ENCODE results near the gene CFAP92.
A peak's percentile ranks its signal among the peaks of the same experiment; 100 is the strongest.

The CFAP92 gene

DNA sequence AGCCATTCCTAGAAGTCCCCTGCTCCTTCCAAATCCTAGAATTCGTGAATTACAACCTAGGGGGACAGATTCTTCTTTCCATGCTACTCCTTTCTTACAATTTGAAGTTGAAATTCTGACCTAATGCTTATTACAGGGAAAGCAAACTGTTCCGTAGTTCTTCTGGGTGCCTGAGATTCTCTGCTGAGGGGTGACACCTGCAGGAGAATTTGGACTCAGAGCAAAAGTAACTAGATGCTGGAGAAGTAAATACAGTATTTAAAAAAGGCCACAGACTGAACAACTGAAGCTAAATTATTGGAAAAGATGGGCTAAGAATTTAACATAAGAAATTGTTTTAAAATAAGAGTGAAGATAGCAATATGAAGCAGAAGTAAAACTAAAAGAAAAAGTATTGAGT lies 76.6 kb downstream of the CFAP92 start:
- peaks cover 13 to 70% (median 47%) of the 10 kb centered on the region in 4 experiments for H3K36me3 ChIP-seq (ENCODE audit: control insufficient read depth in 4 of 4, insufficient read depth in 4 of 4, low read length in 3 of 4)
- H3K27me3 ChIP-seq (replicated peaks in 2 of 5; ENCODE audit: control insufficient read depth in 4 of 5, insufficient read depth in 5 of 5, low read length in 4 of 5): no peaks in the 10 kb centered on the region
- DNase-seq: peak; percentile 15 to 45 (median 43)
- ChIA-PET POLR2A (no interaction called here), CTCF (interaction anchor here (0.8 to 1.6 kb wide), 4 partner anchors 38 to 299 kb away, joined by 3 to 4 read pairs (median 4); partner anchors contain the start of genes ACAD9 and CFAP92)
- no peak overlapping the region for H3K27ac ChIP-seq (ENCODE audit: insufficient read depth in 1 of 2, low read depth in 1 of 2, low read length in 2 of 2, poor library complexity in 1 of 2, severe bottlenecking in 2 of 2)
- H3K4me1 ChIP-seq (ENCODE audit: control extremely low read depth in 1 of 4, control insufficient read depth in 4 of 4, insufficient read depth in 4 of 4, low read length in 3 of 4): no peaks in the 10 kb centered on the region
- peaks cover 0 to 14% (median 7%) of the 10 kb centered on the region in 5 experiments for H3K9me3 ChIP-seq (ENCODE audit: control extremely low read depth in 1 of 5, control insufficient read depth in 4 of 5, insufficient read depth in 2 of 5, low read depth in 1 of 5, low read length in 4 of 5)
- no peak overlapping the region for H3K4me3 ChIP-seq (ENCODE audit: control insufficient read depth in 1 of 7, extremely low read depth in 1 of 7, insufficient read depth in 4 of 7, low read depth in 2 of 7, low read length in 6 of 7)
- WGBS (ENCODE audit: insufficient coverage): no CpG with 5 or more reads among the region's 2 CpGs

GRCh38 chr3:128914966-128915645 lies 78.8 kb downstream of the CFAP92 start:
- no peaks in the 10 kb centered on the region for H3K4me1 ChIP-seq (ENCODE audit: control extremely low read depth in 1 of 4, control insufficient read depth in 4 of 4, insufficient read depth in 4 of 4, low read length in 3 of 4)
- CTCF ChIA-PET: interaction anchor here (0.9 to 1.6 kb wide), 5 partner anchors 10 to 121 kb away, joined by 3 to 6 read pairs (median 5); no protein-coding TSS in a partner anchor
- peaks cover 19 to 85% (median 61%) of the 10 kb centered on the region in 4 experiments for H3K36me3 ChIP-seq (ENCODE audit: control insufficient read depth in 4 of 4, insufficient read depth in 4 of 4, low read length in 3 of 4)
- H3K4me3 ChIP-seq (ENCODE audit: control insufficient read depth in 1 of 7, extremely low read depth in 1 of 7, insufficient read depth in 4 of 7, low read depth in 2 of 7, low read length in 6 of 7): no peak overlapping the region
- H3K9me3 ChIP-seq (ENCODE audit: control extremely low read depth in 1 of 5, control insufficient read depth in 4 of 5, insufficient read depth in 2 of 5, low read depth in 1 of 5, low read length in 4 of 5): peaks cover 0 to 2% (median 0%) of the 10 kb centered on the region in 5 experiments
- DNase-seq: no peak
- 100% methylated on average over 9 of the region's 10 CpGs for WGBS (ENCODE audit: insufficient coverage)
- H3K27ac ChIP-seq (ENCODE audit: insufficient read depth in 1 of 2, low read depth in 1 of 2, low read length in 2 of 2, poor library complexity in 1 of 2, severe bottlenecking in 2 of 2): no peak overlapping the region
- POLR2A ChIA-PET: no interaction called here
- no peaks in the 10 kb centered on the region for H3K27me3 ChIP-seq (replicated peaks in 2 of 5; ENCODE audit: control insufficient read depth in 4 of 5, insufficient read depth in 5 of 5, low read length in 4 of 5)

- Histone ChIP-seq H3K4me1 (ENCODE audit: control extremely low read depth in 1 of 4, control insufficient read depth in 4 of 4, insufficient read depth in 4 of 4, low read length in 3 of 4) (no peaks in the 10 kb centered on the region), H3K27ac (ENCODE audit: insufficient read depth in 1 of 2, low read depth in 1 of 2, low read length in 2 of 2, poor library complexity in 1 of 2, severe bottlenecking in 2 of 2) (no peak overlapping the region), H3K27me3 (replicated peaks in 2 of 5; ENCODE audit: control insufficient read depth in 4 of 5, insufficient read depth in 5 of 5, low read length in 4 of 5) (no peaks in the 10 kb centered on the region), H3K4me3 (ENCODE audit: control insufficient read depth in 1 of 7, extremely low read depth in 1 of 7, insufficient read depth in 4 of 7, low read depth in 2 of 7, low read length in 6 of 7) (no peak overlapping the region), H3K36me3 (ENCODE audit: control insufficient read depth in 4 of 4, insufficient read depth in 4 of 4, low read length in 3 of 4) (peaks cover 18 to 95% (median 75%) of the 10 kb centered on the region in 4 experiments), H3K9me3 (ENCODE audit: control extremely low read depth in 1 of 5, control insufficient read depth in 4 of 5, insufficient read depth in 2 of 5, low read depth in 1 of 5, low read length in 4 of 5) (no peaks in the 10 kb centered on the region)
- DNase-seq: no peak
- ChIA-PET CTCF (interaction anchor here (0.6 kb wide), 1 partner anchor 59 kb away, joined by 3 read pairs; no protein-coding TSS in a partner anchor), POLR2A (no interaction called here)
- 100% methylated on average over 5 of the region's 7 CpGs for WGBS (ENCODE audit: insufficient coverage)
These were observed 82.0 kb downstream of the CFAP92 start for GRCh38 chr3:128911911-128912310.

DNA sequence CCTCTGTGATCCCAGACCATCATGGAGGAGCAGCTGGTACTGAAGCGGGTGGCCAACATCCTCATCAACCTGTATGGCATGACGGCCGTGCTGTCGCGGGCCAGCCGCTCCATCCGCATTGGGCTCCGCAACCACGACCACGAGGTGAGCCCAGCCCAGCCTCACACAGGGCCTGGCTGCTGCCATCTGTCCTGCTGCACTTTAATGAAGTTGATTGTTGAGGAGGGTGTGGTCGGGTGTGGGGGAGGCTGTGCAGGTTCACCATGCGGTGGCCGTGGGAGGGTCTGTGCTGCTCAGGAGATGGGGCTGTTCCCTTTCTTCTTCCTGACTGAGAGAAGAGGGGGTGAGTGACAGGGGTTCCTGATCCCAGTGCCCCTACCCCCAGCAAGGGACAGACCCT lies 83.9 kb downstream of the CFAP92 start:
- Histone ChIP-seq H3K9me3 (ENCODE audit: control extremely low read depth in 1 of 5, control insufficient read depth in 4 of 5, insufficient read depth in 2 of 5, low read depth in 1 of 5, low read length in 4 of 5) (no peaks in the 10 kb centered on the region), H3K4me1 (ENCODE audit: control extremely low read depth in 1 of 4, control insufficient read depth in 4 of 4, insufficient read depth in 4 of 4, low read length in 3 of 4) (no peaks in the 10 kb centered on the region), H3K36me3 (ENCODE audit: control insufficient read depth in 4 of 4, insufficient read depth in 4 of 4, low read length in 3 of 4) (peaks cover 26 to 98% (median 75%) of the 10 kb centered on the region in 4 experiments), H3K27me3 (replicated peaks in 2 of 5; ENCODE audit: control insufficient read depth in 4 of 5, insufficient read depth in 5 of 5, low read length in 4 of 5) (no peaks in the 10 kb centered on the region), H3K27ac (ENCODE audit: insufficient read depth in 1 of 2, low read depth in 1 of 2, low read length in 2 of 2, poor library complexity in 1 of 2, severe bottlenecking in 2 of 2) (no peak overlapping the region), H3K4me3 (ENCODE audit: control insufficient read depth in 1 of 7, extremely low read depth in 1 of 7, insufficient read depth in 4 of 7, low read depth in 2 of 7, low read length in 6 of 7) (no peak overlapping the region)
- ChIA-PET CTCF (interaction anchor here (1.5 kb wide), 1 partner anchor 16 kb away, joined by 4 read pairs; no protein-coding TSS in a partner anchor), POLR2A (no interaction called here)
- WGBS (ENCODE audit: insufficient coverage): 98% methylated on average over 10 of the region's 13 CpGs
- DNase-seq: no peak

- ChIA-PET POLR2A (no interaction called here), CTCF (no interaction called here)
- no peaks in the 10 kb centered on the region for H3K4me1 ChIP-seq (ENCODE audit: control extremely low read depth in 1 of 4, control insufficient read depth in 4 of 4, insufficient read depth in 4 of 4, low read length in 3 of 4)
- H3K9me3 ChIP-seq (ENCODE audit: control extremely low read depth in 1 of 5, control insufficient read depth in 4 of 5, insufficient read depth in 2 of 5, low read depth in 1 of 5, low read length in 4 of 5): no peaks in the 10 kb centered on the region
- H3K27ac ChIP-seq (ENCODE audit: insufficient read depth in 1 of 2, low read depth in 1 of 2, low read length in 2 of 2, poor library complexity in 1 of 2, severe bottlenecking in 2 of 2): no peak overlapping the region
- H3K36me3 ChIP-seq (ENCODE audit: control insufficient read depth in 4 of 4, insufficient read depth in 4 of 4, low read length in 3 of 4): peaks cover 29 to 95% (median 74%) of the 10 kb centered on the region in 4 experiments
- no peaks in the 10 kb centered on the region for H3K27me3 ChIP-seq (replicated peaks in 2 of 5; ENCODE audit: control insufficient read depth in 4 of 5, insufficient read depth in 5 of 5, low read length in 4 of 5)
- no peak overlapping the region for H3K4me3 ChIP-seq (ENCODE audit: control insufficient read depth in 1 of 7, extremely low read depth in 1 of 7, insufficient read depth in 4 of 7, low read depth in 2 of 7, low read length in 6 of 7)
- WGBS (ENCODE audit: insufficient coverage): 94% methylated on average over 6 of the region's 6 CpGs
- no peak for DNase-seq
These were observed 84.9 kb downstream of the CFAP92 start for GRCh38 chr3:128908951-128909350.

DNA sequence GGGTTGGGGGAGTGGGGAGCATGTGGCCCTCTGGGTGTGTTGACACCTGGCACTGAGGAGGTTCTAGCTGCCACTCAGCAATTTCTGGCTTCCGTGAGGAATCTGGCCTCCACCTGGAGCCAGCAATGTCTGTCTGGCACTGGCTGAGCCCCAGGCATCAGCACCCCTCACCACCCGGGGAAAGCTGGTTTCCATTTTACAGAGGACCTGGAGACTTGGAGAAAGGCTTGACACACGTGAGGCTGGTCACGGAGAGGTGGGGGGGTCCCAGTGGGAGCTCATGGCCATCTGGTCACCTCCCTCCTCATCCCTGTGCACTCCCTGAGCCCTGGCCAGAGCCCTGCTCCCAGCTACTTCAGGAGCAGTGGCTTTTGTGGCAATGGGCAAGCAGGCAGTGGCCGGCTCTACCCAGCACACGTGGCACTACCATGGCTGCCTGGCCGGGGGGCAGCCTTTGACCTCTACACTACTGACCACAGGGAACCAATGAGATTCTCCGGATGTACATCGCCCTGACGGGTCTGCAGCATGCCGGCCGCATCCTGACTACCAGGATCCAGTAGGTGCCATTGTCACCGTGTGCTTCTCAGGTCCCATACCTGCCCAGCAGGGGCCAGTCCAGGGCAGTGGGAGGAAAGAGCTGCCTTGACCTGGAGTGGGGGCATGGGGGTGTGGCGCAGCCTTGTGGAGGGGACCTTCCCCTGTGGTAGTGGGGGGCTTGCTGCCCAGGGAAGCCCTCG lies 86.0 kb downstream of the CFAP92 start:
- no peak for DNase-seq
- ChIA-PET POLR2A (no interaction called here), CTCF (interaction anchor here (0.6 to 1.3 kb wide), 2 partner anchors 15 to 63 kb away, joined by 3 read pairs; no protein-coding TSS in a partner anchor)
- WGBS (ENCODE audit: insufficient coverage): 95% methylated on average over 13 of the region's 15 CpGs
- H3K4me1 ChIP-seq (ENCODE audit: control extremely low read depth in 1 of 4, control insufficient read depth in 4 of 4, insufficient read depth in 4 of 4, low read length in 3 of 4): no peaks in the 10 kb centered on the region
- H3K4me3 ChIP-seq (ENCODE audit: control insufficient read depth in 1 of 7, extremely low read depth in 1 of 7, insufficient read depth in 4 of 7, low read depth in 2 of 7, low read length in 6 of 7): no peak overlapping the region
- no peak overlapping the region for H3K27ac ChIP-seq (ENCODE audit: insufficient read depth in 1 of 2, low read depth in 1 of 2, low read length in 2 of 2, poor library complexity in 1 of 2, severe bottlenecking in 2 of 2)
- H3K27me3 ChIP-seq (replicated peaks in 2 of 5; ENCODE audit: control insufficient read depth in 4 of 5, insufficient read depth in 5 of 5, low read length in 4 of 5): no peaks in the 10 kb centered on the region
- H3K36me3 ChIP-seq (ENCODE audit: control insufficient read depth in 4 of 4, insufficient read depth in 4 of 4, low read length in 3 of 4): peaks cover 35 to 95% (median 76%) of the 10 kb centered on the region in 4 experiments
- no peaks in the 10 kb centered on the region for H3K9me3 ChIP-seq (ENCODE audit: control extremely low read depth in 1 of 5, control insufficient read depth in 4 of 5, insufficient read depth in 2 of 5, low read depth in 1 of 5, low read length in 4 of 5)
